Peyer's patch (tissue), 4 donors: ENCODE measurements around the gene BOC.

ENCODE experiments used
- POLR2A ChIP-seq, 2 donors: fragments of 450-650 bp; IDR thresholded peaks; one replicate each; pipeline ENCODE4 v1.5.1; 2017; ENCODE audit warnings: antibody characterized with exemption in 2 of 2, mild to moderate bottlenecking in 2 of 2, moderate library complexity in 2 of 2
- TF ChIP-seq, protein P1 (sequence below), 6 experiments: fragments of 450-650 bp in 4 of 6; fragments of 200-600 bp in 2 of 6; sonication (generic) in 1 of 6; IDR thresholded peaks; one replicate each; pipeline ENCODE4 v1.5.1; 2017 to 2019; ENCODE audit warnings: antibody characterized with exemption in 6 of 6, mild to moderate bottlenecking in 3 of 6, moderate library complexity in 1 of 6

DNA sequence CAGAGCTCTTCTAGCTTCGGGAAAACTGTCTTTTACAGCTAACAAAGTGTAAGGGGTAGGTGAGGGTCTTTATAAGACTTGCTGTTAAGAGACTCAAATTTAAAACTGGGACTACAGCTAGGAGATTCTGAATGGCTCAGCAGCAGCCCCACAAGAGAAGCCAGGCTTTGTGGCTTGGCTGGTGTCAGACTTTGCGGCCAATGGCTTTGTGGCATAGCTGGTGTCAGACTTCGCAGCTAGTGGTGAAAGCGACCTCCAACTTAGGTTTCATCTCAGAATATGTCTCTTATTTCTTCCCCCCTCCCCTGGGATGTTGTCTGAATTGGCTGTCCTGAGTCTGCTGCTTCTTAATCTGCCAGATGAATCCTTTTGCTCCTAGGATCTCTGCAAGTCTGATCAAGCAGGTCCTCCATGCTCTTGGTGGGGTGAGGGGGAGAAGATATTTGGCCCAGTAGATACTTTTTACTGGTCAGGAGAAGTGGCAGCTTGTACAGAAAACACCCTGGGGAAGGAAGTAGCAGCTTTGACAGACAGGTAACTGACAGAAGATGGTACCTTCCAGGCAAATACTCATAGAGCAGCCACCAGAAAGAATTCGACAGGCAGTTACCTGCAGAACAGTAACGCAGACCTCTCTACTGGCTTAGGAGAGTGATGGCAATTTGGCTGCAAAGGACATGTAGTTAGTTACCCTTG is 8.4 kb downstream of the BOC start:
- TF ChIP-seq, protein P1, sequence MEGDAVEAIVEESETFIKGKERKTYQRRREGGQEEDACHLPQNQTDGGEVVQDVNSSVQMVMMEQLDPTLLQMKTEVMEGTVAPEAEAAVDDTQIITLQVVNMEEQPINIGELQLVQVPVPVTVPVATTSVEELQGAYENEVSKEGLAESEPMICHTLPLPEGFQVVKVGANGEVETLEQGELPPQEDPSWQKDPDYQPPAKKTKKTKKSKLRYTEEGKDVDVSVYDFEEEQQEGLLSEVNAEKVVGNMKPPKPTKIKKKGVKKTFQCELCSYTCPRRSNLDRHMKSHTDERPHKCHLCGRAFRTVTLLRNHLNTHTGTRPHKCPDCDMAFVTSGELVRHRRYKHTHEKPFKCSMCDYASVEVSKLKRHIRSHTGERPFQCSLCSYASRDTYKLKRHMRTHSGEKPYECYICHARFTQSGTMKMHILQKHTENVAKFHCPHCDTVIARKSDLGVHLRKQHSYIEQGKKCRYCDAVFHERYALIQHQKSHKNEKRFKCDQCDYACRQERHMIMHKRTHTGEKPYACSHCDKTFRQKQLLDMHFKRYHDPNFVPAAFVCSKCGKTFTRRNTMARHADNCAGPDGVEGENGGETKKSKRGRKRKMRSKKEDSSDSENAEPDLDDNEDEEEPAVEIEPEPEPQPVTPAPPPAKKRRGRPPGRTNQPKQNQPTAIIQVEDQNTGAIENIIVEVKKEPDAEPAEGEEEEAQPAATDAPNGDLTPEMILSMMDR (IDR thresholded peaks at IDR 0.05): no peak
- TF ChIP-seq POLR2A (IDR thresholded peaks at IDR 0.05): no peak
